Retinal pigment epithelial cell (primary cell): ENCODE results near the gene RAB7B.

ENCODE experiments used
- DNase-seq: peaks from one replicate; pipeline ENCODE4 v3.0.0-alpha.2; 2010; ENCODE audit warnings: low read depth
- H3K4me3 ChIP-seq: 2 replicates; pipeline ENCODE4 v1.5.1; 2011; ENCODE audit warnings: mild to moderate bottlenecking, low read length, control low read depth, moderate library complexity
- TF ChIP-seq, protein P1 (sequence below): conservative IDR thresholded peaks from 2 replicates; pipeline ENCODE4 v1.5.1; 2011; ENCODE audit warnings: low read depth, low read length, control low read depth, inconsistent platforms

The RAB7B gene

DNA sequence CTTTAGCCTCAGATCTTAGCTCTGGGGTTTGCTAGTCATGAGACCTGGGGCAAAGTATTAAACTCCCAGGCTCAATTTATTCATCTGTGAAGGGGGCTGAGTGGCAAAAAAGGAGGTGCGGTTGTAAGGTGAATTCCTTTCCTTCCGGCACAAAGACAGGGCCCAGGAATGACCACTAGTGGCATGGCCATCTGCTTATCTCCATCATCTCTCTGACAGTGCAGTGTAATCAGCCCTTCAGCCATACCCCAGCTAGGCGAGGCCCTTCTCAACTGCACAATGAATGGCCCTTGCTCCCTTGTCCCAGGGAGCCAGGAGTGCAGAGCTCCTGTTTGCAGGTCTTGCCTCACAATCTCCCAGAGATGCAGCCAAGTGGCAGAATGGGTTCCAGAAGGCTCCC is 54.3 kb downstream of the RAB7B start:
- DNase-seq: no peak
- TF ChIP-seq, protein P1, sequence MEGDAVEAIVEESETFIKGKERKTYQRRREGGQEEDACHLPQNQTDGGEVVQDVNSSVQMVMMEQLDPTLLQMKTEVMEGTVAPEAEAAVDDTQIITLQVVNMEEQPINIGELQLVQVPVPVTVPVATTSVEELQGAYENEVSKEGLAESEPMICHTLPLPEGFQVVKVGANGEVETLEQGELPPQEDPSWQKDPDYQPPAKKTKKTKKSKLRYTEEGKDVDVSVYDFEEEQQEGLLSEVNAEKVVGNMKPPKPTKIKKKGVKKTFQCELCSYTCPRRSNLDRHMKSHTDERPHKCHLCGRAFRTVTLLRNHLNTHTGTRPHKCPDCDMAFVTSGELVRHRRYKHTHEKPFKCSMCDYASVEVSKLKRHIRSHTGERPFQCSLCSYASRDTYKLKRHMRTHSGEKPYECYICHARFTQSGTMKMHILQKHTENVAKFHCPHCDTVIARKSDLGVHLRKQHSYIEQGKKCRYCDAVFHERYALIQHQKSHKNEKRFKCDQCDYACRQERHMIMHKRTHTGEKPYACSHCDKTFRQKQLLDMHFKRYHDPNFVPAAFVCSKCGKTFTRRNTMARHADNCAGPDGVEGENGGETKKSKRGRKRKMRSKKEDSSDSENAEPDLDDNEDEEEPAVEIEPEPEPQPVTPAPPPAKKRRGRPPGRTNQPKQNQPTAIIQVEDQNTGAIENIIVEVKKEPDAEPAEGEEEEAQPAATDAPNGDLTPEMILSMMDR: no peak
- no peak overlapping the region for H3K4me3 ChIP-seq

DNA sequence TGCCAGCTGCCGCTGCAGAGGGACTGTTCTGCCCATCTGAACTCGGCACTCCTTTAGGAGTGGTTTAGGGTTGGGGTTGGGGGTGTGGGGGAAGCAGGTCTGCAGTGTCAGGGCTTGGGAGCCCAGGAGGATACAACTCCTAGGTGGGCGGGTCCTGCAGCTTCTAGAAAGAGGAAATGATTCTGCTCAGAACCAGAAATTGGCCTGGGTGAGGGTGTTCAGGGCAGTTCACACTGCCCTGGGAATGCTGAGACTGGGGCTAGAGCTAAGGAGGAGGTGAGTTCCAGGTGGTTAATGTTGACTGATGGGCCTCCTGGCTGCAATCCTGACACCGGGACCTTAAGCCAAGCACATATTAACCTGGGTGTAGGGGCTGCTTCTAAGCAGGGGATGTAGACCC is 55.2 kb downstream of the RAB7B start:
- H3K4me3 ChIP-seq: no peak overlapping the region
- TF ChIP-seq, protein P1: no peak
- DNase-seq: no peak

DNA sequence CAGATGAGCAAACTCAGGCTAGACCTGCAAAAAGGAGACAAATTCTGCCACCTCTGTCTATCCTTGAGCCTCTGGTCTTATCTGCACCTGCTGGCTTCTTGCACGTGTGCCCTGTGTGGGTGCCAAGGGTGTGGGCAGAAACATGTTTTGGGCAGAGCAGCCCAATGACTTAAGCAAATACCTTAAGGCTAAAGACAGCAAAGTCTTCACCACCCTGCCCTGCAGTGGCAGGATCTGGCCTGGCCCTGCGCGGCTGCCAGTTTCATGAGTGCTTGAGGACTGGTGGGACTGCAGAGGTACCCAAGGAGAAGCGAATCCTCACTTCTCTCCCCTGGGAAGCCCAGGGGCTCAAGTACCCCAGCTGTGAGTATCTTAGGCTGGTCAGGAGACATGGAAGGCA is 56.2 kb downstream of the RAB7B start:
- DNase-seq: no peak
- TF ChIP-seq, protein P1: no peak
- H3K4me3 ChIP-seq: no peak overlapping the region

DNA sequence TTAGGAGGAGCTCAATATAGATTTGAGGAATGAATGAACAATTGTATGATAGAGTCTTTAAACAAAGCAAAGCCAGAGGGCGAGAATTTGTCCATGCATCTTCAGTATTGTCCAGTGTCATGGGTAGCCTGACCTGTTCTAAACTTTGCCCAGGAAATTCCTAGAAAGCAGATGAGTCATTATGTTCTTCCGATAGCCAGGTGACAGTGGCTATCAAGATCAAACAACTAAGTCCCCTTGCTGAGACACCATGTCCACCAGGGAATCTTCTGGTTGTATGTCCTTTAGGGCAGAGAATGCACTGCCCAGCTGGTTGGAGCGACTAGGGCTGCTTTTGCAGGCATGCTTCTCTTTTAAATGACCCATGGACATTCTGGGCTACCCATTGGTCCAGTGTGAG is 58.1 kb downstream of the RAB7B start:
- no peak overlapping the region for H3K4me3 ChIP-seq
- TF ChIP-seq, protein P1: no peak
- DNase-seq: no peak

DNA sequence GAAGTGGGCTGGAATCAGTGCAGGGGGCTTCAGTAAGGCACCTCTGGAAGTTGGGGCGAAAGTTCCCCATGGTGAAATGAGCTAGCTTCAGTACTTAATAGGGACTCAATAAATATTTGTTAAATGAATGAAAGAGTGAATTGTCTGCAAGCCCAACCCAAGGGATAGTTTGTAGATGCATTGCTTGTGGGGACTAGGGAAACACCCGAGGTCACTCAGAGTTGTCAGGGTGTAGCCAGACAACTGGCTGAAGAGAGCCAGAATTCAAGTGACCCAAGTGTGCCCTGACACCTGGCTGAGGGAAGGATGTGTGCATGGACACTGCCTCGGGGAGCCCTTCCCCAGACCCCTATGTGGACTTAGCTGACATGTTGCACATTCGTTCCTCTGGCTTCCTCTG is 58.7 kb downstream of the RAB7B start:
- H3K4me3 ChIP-seq: no peak overlapping the region
- TF ChIP-seq, protein P1: no peak
- DNase-seq: no peak

DNA sequence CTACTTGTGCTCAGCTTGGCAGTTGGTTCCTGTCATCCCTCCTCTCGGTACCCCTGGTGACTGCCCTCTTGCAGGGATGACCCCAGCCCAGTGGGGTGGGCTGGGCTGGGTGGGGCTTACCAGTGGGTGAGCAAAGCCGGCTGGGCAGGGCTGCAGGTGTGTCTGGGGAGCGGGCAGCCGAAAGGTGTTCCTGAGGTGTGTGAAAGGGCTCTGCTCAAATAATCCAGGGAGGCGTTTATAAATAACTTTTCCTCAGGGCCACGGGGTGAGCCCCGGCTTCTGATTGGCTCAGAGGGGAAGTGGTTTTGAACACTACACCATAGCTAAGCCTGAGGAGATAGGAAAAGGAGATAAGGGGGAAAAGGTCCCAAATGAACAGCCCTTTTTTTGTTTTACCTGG is 60.0 kb downstream of the RAB7B start, which contains the start of gene SLC26A9:
Gene SLC26A9, minus strand, starts transcription at position 212 of the 400 bp plus-strand sequence. CDS start 7,636 bp downstream, outside the sequence.
- no peak for DNase-seq
- H3K4me3 ChIP-seq: no peak within 1 kb of the TSS
- TF ChIP-seq, protein P1: no peak

DNA sequence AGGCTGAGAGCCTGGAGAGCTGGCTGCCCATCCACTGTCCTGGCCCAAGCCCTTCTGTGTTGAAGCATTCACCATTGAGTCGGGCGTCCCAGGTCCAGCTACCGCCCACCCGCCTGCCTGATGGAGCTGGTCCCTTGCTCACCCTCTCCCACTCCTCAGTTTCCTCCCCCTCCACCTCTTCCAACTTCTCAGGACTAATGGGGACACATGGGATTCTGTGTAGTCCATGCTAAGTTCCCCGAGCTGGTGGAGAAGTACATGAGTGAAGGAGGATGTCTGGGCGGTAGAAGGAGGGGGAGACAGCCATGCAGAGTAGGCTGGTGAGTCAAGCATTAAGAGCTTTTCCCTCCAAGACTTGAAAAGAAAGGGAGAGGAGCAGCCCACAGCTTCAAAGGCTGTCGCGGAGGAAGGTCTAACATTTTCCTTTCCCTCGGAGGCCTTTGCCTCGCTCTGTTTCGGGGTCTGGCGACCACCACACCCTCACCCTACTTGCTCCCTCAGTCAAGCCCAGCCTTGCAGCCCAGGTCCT is 60.5 kb downstream of the RAB7B start:
- TF ChIP-seq, protein P1: no peak
- no peak for DNase-seq
- no peak overlapping the region for H3K4me3 ChIP-seq
